Hippocampal formation (tissue), 2 donors: ENCODE measurements around the gene INSIG2.

Source experiments
- DNase-seq, 2 donors: peaks; one replicate each; lab custom pipeline; 2025; lab: John Stamatoyannopoulos, UW

INSIG2 gene

GRCh38 chr2:118088051-118089024, at the start of gene INSIG2:
TSS of gene INSIG2 (plus strand) at chr2:118088471. CDS start at chr2:118096557, 8,086 bp downstream.
- DNase-seq = peak; percentile 91 to 94

GRCh38 chr2:118040891-118041290, 47.4 kb upstream of the INSIG2 start:
- no peak for DNase-seq

GRCh38 chr2:118044103-118044716, 44.1 kb upstream of the INSIG2 start:
- no peak for DNase-seq

- no peak for DNase-seq
Observed at GRCh38 chr2:118044854-118045253, 43.4 kb upstream of the INSIG2 start.

GRCh38 chr2:118045286-118045685, 43.0 kb upstream of the INSIG2 start:
- no peak for DNase-seq

- DNase-seq = peak in 1 of 2 donors; percentile 54
Observed at GRCh38 chr2:118046634-118047210, 41.5 kb upstream of the INSIG2 start.

GRCh38 chr2:118047380-118047826, 40.9 kb upstream of the INSIG2 start:
- DNase-seq = no peak

GRCh38 chr2:118048401-118048800, 39.9 kb upstream of the INSIG2 start:
- no peak for DNase-seq

GRCh38 chr2:118049140-118049815, 39.0 kb upstream of the INSIG2 start:
- DNase-seq = no peak

- DNase-seq = no peak
Observed at GRCh38 chr2:118049816-118050140, 38.5 kb upstream of the INSIG2 start.

- no peak for DNase-seq
Observed at GRCh38 chr2:118050386-118050785, 37.9 kb upstream of the INSIG2 start.

- no peak for DNase-seq
Observed at GRCh38 chr2:118050974-118051373, 37.3 kb upstream of the INSIG2 start.

- DNase-seq = no peak
Observed at GRCh38 chr2:118051826-118052358, 36.4 kb upstream of the INSIG2 start.

GRCh38 chr2:118052474-118052873, 35.8 kb upstream of the INSIG2 start:
- DNase-seq = no peak

- DNase-seq = no peak
Observed at GRCh38 chr2:118053681-118054080, 34.6 kb upstream of the INSIG2 start.

GRCh38 chr2:118054213-118055008, 33.9 kb upstream of the INSIG2 start:
- DNase-seq = no peak

GRCh38 chr2:118055512-118056164, 32.6 kb upstream of the INSIG2 start:
- DNase-seq = no peak

GRCh38 chr2:118056165-118056534, 32.1 kb upstream of the INSIG2 start:
- peak; percentile 14 to 31 for DNase-seq

- DNase-seq = no peak
Observed at GRCh38 chr2:118056801-118057200, 31.5 kb upstream of the INSIG2 start.

GRCh38 chr2:118058951-118059350, 29.3 kb upstream of the INSIG2 start:
- DNase-seq = no peak
